Measurements from ENCODE around the gene NAA38.
A peak's percentile ranks its signal among the peaks of the same experiment; 100 is the strongest.
"Not testable (repeated sequence)": the region's sequence is repeated elsewhere in the genome, so short reads cannot be mapped to it uniquely, and the experiment has no call there.

Gene NAA38

GRCh38 chr17:7881276-7882054, 24.1 kb upstream of the NAA38 start:
- DNase-seq (ENCODE audit: low spot score) = no peak

DNA sequence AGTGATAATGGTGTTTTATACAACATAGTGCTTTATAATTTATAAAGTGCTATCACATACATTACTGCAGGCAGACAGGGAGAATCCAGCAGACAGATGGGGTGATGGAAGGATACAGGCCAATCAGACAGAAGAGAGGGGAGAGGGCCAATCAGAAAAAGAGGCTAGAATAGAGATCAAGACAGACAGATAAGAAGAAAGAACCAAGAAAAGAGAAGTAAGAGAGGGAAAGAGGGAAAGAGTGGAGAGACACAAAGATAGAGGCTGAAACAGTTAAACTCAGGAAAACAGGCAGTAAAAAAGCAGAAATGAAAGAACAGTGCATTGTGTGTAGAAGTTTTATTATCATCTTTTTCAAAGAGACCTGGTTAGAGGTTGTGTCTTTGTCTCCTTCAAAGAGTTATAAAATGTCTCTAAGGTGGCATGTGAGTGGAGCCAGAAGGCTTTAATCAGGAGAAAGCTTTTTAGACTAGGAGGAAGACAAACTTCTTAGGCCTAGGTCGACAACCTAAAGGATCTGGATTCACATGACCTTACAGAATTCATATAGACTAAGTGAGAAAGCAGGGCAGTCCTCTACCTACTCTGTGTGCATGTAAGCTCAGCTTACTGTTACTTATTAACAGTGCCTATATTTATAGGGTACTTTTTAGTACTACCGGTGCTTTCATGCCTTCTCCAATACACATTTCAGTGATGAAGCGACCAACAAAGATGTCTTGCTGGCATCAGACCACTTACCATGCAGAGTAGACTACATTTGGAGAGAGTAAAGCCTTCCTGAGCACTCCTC, 22.9 kb upstream of the NAA38 start:
- DNase-seq (ENCODE audit: low spot score) = no peak

GRCh38 chr17:7878234-7878633, 20.9 kb upstream of the NAA38 start:
- DNase-seq (ENCODE audit: low spot score) = no peak

DNA sequence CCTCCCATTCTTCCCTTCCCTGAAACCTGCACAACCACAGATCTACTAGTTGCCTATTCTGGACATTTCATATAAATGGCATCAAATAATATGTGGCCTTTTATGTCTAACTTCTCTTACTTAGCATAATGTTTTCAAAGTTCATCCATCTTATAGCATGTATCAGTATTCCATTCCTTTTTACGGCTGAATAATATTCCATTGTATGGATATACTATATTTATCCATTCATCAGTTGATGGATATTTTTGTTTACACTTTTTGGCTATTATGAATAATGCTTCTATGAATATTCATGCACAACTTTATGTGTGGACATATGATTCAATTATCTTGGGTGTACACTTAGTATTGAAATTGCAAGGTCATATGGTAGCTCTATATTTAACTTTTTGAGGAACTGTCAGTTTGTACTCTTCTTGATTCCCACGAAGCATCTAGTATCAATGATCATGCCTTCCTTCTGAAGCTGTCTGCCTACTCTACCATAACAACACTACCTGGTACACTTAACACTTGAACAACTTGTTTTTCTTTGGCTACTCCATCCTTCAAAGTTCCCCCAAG, 18.5 kb upstream of the NAA38 start:
- DNase-seq (ENCODE audit: low spot score) = no peak

DNA sequence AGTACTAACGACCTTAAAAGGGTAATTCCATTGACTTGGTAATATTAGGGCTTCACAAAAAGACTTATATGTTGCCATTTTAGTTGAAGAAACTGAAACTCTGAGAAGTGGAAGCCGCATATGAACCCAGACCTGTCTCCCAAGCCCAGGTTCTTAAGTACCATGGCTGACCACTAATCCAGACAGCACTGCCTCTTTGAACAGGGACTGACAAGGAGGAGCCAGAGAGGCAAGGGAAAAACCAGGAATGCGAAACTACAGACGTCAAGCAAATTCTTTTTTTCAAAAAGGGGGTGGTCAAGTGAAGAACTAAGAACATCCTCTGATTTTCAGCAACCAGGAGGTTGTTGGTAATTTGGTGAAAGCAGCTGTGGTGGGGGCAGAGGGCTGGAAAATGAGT, 15.7 kb upstream of the NAA38 start:
- DNase-seq (ENCODE audit: low spot score) = no peak

DNA sequence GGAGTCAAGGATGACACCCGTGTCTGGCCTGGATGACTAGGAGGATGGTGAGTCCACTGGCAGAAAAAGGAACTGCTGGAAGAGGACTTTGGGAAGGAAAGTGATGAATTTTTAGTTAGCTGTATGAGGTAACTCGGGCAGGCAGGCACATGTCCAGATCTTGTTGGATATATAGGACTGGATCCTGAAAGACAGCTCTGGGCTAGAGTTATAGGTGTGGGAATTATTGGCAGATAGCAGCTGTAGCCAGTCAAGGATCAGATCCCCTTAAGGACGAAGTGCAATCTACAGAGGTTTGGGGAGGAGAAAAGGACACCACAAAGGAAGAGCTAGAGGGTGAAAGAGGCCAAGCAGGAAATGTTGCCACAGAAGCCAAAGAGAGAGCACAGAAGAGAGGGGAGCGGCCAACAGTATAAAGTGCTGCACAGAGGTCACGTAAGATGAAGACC, 10.5 kb upstream of the NAA38 start:
- no peak for DNase-seq (ENCODE audit: low spot score)

DNA sequence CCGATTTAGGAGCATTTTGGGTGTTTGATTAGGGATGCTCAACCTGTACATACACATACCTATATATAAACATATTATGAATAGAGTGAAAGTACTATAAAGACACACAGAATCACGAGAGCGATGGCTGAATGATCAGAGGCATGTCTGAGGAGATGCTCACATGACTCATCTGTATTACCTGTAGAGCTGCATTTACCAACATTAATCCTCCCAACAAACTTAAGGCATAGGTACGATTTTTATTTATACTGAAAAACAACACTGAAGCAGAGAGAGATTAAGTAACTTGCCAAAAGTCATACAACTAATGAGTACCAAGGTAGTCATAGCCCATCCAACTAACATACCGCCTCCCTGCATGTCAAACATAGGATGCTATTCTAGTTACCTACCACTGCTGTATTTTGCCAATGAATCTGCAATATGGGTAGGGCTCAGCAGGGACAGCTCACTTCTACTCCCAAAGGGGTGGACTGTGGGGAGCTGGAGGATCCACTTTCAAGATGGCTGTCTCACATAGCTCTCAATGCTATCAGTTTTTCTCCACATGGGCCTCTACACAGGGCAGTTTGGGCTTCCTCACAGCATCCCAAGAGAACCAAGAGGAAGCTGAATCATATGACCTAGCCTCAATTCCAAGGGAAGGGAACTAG, 7.8 kb upstream of the NAA38 start:
- DNase-seq (ENCODE audit: low spot score) = no peak

DNA sequence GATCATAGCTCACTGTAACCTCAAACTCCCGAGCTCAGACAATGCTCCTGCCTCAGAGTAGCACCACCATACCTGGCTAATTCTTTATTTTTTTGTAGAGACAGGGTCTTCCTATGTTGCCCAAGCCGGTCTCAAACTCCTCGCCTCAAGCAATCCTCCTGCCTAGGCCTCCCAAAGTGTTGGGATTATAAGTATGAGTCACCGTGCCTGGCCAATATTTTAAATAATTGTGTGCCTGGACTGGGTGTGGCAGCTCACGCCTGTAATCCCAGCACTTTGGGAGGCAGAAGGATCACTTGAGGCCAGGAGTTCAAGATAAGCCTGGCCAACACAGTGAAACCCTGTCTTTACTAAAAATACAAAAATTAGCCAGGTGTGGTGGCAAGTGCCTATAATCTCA, 7.0 kb upstream of the NAA38 start:
- DNase-seq (ENCODE audit: low spot score) = not testable (repeated sequence)

DNA sequence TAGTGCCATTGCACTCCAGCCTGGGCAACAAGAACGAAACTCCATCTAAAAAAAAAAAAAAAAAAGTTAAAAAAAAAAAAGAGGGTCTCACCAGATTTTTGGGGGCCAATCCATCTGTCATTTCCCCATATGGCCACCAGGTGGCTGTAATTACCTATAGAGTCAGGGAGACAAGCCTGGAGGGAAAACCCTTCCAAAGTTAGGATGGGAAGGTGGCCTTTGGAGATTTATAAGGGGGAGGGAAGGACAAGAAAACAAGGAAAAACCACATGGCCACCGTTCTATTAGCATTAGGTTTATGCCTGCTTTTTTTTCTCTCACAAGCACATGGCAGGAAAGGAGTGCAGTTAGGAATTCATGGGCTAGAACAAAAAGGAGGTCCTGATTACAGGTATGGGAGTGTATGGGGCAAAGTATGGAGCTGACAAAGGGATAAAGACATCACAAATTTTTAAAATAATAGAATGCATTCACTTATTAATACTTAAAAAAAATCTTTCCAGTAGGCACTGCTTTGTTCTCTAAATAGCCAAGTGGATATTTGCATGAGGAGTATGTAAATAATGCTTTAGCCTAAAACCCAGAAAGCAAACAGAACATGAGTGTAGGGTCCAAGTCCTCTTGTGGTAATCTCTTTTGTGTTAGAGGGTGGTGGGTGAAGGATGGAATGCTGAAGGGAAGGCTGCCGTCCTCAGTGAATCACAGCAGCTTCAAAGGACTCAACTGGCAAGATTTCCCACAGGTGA, 5.5 kb upstream of the NAA38 start:
- DNase-seq (ENCODE audit: low spot score) = peak; percentile 51

- DNase-seq (ENCODE audit: low spot score) = no peak
Observed at GRCh38 chr17:7859028-7859427, 1.7 kb upstream of the NAA38 start.

- DNase-seq (ENCODE audit: low spot score) = no peak
Observed at GRCh38 chr17:7858522-7858810, 1.1 kb upstream of the NAA38 start.

DNA sequence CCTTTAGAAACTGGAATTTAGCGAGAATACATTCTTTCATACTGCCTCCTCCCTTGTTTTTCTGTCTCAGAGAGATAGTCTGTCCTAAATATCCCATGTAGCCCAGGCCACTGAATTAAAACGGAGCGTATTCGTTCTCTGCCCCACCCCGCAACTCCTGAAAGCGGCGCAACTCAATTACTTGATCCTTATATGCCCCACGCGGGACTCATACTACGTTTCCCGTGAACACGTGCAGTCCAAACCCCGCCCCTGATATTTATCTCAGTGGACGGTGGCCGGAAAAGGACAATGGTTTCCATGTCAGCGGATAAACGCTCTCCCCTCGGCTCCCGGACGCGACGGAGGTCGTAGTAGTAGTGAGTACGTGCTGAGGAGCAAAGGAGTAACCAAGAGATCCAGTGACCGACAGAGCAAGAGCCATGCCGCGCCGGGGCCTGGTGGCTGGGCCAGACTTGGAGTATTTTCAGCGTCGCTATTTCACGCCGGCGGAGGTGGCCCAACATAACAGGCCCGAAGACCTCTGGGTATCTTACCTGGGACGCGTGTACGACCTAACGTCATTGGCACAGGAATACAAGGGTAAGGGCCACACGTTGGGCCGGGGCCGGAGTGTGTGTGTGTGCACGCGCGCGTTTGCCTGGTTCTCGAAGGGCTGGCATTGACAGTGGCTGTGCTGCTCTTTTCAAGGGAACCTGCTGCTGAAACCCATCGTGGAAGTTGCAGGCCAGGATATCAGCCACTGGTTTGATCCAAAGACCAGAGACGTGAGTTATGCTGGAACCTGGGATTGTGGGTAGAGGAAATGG, 558 bp upstream of the NAA38 start, which contains the start of gene CYB5D1:
Gene CYB5D1, plus strand, starts transcription at position 291 of the 809 bp plus-strand sequence. Its CDS starts 132 bp downstream, at position 423.
- peak; percentile 80 for DNase-seq (ENCODE audit: low spot score)

- DNase-seq (ENCODE audit: low spot score) = peak; percentile 61
Observed at GRCh38 chr17:7856011-7856810, 1.1 kb downstream of the NAA38 start.

GRCh38 chr17:7855660-7856010, 1.7 kb downstream of the NAA38 start:
- DNase-seq (ENCODE audit: low spot score) = no peak

- no peak for DNase-seq (ENCODE audit: low spot score)
Observed at GRCh38 chr17:7854851-7855659, 2.3 kb downstream of the NAA38 start, which contains the start of gene TMEM88. TMEM88 (plus strand) TSS chr17:7855066; CDS start chr17:7855075, 9 bp downstream.

DNA sequence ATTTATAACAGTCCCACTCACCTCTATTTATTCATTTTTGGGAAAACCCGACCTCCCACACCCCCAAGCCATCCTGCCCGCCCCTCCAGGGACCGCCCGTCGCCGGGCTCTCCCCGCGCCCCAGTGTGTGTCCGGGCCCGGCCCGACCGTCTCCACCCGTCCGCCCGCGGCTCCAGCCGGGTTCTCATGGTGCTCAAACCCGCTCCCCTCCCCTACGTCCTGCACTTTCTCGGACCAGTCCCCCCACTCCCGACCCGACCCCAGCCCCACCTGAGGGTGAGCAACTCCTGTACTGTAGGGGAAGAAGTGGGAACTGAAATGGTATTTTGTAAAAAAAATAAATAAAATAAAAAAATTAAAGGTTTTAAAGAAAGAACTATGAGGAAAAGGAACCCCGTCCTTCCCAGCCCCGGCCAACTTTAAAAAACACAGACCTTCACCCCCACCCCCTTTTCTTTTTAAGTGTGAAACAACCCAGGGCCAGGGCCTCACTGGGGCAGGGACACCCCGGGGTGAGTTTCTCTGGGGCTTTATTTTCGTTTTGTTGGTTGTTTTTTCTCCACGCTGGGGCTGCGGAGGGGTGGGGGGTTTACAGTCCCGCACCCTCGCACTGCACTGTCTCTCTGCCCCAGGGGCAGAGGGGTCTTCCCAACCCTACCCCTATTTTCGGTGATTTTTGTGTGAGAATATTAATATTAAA, 3.1 kb downstream of the NAA38 start:
- no peak for DNase-seq (ENCODE audit: low spot score)

DNA sequence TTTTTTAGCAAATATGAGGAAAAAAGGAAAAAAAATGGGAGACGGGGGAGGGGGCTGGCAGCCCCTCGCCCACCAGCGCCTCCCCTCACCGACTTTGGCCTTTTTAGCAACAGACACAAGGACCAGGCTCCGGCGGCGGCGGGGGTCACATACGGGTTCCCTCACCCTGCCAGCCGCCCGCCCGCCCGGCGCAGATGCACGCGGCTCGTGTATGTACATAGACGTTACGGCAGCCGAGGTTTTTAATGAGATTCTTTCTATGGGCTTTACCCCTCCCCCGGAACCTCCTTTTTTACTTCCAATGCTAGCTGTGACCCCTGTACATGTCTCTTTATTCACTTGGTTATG, 3.7 kb downstream of the NAA38 start:
- DNase-seq (ENCODE audit: low spot score) = no peak

DNA sequence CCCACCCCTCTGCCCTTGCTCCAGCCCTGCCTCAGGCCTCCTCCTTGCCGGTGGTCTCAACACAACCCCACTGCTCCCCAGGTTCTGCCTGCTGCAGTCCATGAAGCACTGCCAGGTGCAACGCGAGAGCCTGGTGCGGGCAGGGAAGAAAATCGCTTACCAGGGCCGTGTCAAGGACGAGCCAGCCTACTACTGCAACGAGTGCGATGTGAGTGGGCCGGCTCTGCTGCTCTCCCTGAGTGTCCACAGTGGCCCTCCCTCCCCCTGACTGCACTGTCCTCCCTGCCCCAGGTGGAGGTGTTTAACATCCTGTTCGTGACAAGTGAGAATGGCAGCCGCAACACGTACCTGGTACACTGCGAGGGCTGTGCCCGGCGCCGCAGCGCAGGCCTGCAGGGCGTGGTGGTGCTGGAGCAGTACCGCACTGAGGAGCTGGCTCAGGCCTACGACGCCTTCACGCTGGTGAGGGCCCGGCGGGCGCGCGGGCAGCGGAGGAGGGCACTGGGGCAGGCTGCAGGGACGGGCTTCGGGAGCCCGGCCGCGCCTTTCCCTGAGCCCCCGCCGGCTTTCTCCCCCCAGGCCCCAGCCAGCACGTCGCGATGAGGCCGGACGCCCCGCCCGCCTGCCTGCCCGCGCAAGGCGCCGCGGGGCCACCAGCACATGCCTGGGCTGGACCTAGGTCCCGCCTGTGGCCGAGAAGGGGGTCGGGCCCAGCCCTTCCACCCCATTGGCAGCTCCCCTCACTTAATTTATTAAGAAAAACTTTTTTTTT, 4.3 kb downstream of the NAA38 start:
- no peak for DNase-seq (ENCODE audit: low spot score)

Data from NAMALWA (cell line).